Caki2 (cell line): ENCODE measurements around the gene SV2C. TPM values are rescaled to one million over a fixed set of nuclear protein-coding genes. Genes with fewer than 3 reads are reported as not detected.

Source experiments
- DNase-seq: peaks from one replicate; pipeline ENCODE4 v3.0.0-alpha.2; 2015; ENCODE audit warnings: low read depth
- in situ Hi-C: cut with HindIII; loops from 2 replicates; pipeline ENCODE4 v1.10.0; 2016; ENCODE audit warnings: low sequenced_read_pairs, low pct_unique_long_range_greater_than_20kb, mixed read lengths
- total RNA-seq: library from RNA; depleted of rRNA; stranded (reverse); fragments of >200 nt; shearing (Covaris generic); gene quantifications from 2 replicates; pipeline ENCODE4 v1.2.3, GENCODE V29; 2014; ENCODE audit warnings: low replicate concordance

Gene SV2C
- total RNA-seq, 1 experiment from 2014 or later: not detected

DNA sequence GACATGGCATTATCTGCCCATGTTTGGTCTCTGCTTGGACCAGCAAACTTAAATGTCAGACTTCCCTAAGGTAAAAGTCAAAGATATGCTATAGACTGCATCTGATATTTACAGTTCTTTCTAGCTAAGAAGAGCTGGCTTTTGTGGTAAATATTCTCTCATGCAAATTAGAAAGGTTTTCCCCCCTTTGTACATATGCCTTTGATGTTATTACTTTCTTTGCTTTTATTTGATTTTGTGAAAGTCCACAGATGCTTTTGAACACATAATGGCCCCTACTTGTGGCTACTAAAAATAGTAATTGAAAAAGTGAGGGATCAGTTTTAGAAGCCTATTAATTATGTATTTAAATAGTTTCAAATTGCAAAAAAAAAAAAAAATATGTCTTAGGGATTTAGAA is 104.2 kb downstream of the SV2C start:
- in situ Hi-C loops: no loop called here
- DNase-seq: no peak

DNA sequence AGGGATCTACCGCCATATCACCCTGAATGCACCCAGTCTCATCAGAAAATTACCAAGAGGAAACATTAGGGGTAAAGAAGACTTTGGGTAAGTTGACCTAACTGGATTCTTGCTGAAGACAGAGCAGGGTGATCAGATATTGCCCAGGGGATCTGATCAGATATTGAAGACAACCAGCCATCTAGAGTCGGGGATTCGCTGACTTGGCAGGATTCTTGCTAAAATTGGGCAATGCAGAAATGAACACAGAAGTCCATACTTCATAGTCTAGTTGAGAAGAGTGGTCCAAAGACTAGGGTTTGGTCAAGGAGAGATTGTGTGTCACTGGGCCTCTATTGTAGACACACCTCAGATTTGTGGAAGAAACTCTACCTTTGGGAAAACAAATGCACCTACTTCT is 107.2 kb downstream of the SV2C start:
- in situ Hi-C loops: no loop called here
- DNase-seq: no peak

DNA sequence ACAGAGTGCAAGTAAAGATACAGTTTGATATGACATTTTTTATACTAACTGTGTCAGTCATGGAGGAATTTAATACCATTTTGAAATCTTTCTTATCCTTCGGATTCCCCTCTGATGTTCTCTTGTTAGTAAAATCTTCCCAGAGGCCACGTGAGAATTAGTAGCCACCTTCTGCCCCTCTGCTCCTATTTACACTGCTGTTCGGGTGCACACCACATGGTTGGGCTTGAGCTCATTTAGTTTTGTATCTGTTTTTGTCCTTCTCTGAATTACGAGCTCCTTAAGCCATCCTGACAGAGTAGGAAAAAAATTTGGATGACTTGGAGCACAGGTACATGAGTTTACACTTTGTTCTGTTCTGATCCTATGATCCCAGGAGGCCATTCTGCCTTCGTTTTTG is 109.7 kb downstream of the SV2C start:
- in situ Hi-C loops: no loop called here

DNA sequence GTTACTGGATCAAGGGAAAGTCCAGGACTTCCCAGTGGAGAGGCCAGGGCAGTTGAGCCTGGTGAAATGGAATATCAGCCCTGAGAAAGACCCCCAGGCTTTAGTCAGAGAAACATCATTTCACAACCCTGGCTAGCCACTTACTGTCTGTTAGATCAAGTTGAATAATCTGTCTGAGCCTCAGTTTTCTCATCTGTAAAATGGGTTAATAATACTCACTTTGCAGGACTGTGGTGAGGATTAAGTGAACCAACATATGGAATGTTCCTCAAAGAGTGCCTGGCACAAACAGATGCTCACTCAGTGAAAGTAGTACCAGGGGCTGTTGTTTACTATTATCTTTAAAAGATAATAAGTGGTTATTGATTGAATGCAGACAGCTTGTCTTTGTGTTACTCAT is 110.5 kb downstream of the SV2C start:
- no peak for DNase-seq
- in situ Hi-C loops: no loop called here

More for the DNA sequence above, 109.7 kb downstream of the SV2C start:
- DNase-seq: no peak

DNA sequence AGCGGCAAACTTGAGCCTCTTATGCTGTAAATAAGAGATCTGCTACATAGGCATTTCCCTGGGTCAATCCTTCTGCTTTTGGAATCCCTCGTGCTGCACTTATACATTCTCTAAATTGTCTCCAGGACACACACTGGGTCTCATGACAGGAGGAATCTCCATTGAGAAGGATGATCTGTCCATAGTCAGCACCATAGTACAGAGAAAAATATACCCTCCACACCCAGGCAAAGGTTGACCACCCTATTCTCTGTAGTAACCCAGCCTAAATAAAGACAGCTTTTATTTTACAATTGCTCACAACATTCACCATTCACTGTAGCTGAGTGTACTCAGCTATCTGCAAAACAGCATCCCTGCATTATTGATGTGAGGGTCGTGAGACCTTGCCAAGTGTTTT is 111.2 kb downstream of the SV2C start:
- in situ Hi-C loops: no loop called here

DNA sequence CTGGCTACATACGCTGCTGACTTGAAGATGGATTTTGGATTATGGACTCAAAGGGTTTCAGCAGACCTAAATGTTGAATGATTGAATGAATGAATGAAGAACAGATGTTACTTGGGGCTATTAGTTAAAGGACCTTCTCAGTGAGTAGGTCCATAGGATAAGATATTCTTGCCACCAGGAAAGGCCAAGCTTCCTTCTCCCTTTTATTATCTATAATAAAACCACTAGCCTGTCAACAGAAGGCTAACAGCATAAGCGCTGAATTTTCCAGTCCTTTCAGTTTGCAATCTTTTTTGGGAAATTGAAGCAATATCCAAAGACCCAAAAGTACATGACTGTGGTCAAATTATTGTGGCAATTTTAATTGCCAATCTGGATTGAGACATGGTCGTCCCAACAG is 113.3 kb downstream of the SV2C start:
- no peak for DNase-seq
- in situ Hi-C loops: no loop called here

More for the DNA sequence above, 111.2 kb downstream of the SV2C start:
- DNase-seq: no peak

DNA sequence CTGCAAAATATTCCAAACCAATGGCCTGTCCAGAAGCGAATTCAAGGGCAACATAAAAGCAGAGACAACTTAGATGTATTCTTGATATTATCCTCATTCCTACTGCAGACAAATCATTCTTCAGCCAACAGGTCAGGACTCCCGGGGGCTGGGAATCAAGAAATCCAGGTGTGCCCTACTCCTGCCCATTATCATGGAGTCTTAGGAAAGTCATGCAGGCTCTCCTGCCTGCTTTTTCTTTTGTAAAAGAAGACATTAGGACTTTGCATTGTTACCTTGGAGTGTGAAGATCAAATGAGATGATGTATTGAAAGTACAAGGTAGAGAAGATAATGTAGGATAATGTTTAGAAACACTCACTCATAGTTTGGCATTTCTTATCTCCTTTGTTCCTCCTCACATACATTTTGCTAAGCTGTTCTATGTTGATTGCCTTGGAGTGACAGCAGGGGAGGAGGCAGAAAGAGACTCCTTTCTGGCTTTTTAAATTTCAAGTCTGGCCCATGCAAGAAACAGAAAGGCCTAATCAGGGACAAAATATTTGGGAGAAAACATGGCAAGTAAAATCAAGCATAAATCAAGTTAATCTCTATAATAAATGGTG is 113.8 kb downstream of the SV2C start:
- in situ Hi-C loops: no loop called here
- no peak for DNase-seq

DNA sequence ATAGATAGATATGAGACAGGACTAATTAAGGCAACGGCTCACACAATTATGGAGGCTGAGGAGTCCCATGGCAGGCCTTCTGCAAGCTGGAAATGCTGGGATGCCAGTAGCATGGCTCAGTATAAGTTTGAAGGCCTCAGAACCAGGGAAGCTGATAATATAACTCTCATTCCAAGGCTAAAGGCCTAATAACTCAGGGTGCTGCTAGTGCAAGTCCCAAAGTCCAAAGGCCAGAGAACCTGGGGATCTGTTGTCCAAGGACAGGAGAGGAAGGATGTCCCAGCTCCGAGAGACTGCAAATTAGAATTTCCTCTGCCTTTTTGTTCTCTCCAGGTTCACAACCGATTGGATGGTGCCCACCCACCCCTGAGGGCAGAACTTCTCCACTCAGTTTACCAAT is 114.5 kb downstream of the SV2C start:
- DNase-seq: no peak
- in situ Hi-C loops: no loop called here

DNA sequence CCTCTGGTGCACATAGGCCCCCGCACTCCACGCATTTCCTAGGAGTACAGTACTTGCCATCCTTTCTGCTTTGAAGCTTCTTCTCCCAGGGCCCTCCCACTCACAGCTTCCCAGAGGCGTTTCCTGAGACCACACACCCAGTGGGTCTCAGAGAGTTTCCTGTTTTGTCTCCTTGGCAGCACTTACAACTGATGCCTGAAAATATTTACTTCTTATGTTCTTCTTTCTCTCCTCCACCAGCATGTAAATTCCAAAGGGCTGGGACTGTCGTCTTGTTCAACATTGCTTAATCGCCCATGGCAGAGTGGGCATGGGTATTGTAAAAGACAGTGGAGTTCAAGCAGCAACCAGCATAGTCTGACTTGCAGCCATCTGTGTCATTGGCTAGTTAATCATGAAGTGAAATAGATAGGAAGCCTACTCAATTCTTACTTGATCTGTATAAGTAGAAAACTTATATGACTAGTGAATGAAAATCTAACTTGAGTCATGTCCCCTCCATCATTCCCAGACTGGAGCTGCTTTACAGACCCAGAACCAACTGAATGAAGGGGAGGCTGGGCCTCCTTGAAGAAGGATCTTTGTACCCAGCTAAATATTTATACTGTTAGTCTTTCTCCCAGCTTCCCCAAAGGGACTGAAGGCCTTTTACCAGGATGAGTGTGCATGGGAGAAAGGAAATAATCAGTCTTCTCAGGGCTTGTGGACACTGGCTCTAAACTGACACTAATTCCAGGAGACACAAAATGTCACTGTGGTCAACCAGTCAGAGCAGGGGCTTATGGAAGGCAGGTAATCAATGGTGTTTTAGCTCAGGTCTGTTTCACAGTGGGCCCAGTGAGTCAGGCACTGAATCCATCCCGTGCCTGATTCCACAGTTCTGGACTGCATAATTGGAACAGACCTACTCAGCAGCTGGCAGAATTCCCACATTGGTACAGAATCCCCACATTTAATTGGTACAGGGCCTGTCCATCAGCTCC is 116.4 kb downstream of the SV2C start:
- no peak for DNase-seq
- in situ Hi-C loops: no loop called here

DNA sequence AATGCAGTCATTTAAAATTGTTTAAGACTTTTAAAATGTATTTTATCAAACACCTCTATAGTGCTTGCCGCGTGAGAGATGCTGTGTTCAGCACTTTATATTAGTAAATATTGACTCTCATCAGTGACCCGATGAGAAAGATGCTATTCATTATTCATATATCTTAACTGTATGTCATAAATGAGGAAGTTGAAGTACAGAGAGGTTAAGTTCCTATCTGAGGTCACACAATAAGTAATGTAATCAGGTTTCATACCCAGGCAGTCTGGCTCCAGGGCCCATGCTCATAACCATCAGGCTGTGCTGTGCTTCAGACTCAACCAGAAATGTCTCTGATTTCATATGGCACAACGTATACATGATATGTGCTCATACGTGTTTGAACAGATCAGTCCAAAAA is 119.0 kb downstream of the SV2C start:
- in situ Hi-C loops: no loop called here
- no peak for DNase-seq

DNA sequence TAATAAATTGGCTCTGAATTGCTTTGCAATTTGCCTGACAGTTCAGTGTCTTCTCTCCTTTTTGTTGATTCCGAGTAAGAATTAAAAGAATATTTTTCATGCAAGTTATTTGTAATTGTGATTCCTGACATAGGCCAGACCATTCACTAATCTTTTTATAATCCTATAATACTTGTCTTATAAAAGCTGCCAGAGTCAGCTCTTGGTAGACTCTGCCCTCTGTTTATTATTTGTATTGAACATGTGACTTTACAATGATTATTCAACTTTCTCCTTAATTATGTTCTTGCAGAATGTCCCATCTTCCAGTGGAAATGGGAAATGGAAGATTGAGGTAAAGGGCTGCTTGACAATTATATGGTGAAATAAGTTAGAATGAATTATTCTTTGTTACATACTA is 121.0 kb downstream of the SV2C start:
- DNase-seq: no peak
- in situ Hi-C loops: no loop called here

DNA sequence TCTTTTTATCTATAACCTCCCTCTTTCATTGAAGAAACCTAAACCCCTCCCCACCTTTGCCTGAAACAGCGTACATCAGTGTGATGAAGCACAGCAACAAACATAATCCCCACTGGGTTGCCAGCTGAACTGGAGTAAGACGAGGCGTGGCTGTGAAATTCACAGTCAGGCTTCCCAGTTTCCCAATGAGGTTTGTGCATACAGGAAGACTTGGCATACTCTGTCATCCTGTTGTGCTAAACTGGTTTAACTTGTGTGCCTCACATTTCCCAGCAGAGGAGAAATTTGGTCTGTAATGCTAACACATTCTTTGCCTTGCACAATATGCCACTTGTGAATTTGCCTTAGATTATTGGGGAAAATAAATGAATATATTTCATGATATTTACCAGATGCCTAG is 121.5 kb downstream of the SV2C start:
- in situ Hi-C loops: no loop called here
- DNase-seq: no peak

DNA sequence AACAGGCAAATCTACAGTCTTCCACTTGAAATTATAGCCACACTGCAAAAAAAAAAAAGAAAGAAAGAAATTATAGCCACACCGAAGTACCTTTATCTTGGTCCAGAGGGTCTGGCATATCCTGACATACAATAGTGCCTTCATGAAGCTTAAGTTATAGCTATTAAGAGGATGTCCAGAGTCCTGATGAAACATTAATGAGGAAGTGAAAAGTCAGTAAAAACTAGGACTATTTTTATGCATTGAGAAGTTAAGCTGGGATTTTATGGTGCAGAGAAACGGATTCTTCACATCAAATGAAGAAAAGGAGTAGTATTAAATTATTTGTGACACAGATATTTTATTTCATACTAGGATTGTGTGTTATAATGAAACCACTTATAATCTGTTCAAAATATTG is 123.9 kb downstream of the SV2C start:
- in situ Hi-C loops: no loop called here

DNA sequence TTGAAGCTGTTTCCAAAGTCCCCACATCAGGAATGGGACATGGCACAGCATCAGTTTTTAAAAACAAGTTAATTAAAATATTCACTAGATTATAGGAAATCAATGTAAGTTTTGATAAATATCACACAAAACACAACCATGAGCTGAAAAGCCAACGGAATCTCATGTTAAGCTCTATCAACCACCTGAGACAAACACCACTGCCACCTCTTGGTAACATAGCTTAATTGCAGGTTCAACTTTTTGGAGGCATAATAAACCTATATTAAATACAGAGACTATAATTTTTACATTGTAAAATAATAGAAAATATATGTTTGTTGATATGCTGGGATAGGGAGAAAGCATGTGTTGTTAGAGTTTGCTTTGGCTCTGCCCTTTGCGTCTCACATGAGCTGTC is 126.1 kb downstream of the SV2C start:
- in situ Hi-C loops: no loop called here
- DNase-seq: no peak

More for the DNA sequence above, 123.9 kb downstream of the SV2C start:
- no peak for DNase-seq

DNA sequence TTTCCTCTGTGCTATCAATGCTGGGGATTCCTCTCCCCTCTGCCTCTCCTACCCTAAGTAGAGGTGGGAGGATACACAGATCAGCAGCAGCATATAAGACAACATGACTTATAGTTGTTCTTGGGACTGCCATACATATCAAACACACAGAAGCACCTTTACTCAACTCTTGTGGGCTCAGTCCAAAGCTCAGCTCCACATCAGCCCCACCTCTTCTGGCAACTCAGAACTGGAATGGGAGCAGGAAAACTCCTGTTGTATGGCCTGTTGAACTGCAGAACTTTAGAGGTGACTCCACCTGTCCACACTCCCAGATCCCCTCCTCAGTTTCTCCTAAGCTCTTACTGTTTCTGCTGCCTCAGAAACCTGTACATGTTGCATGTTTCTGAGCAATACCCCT is 127.8 kb downstream of the SV2C start:
- no peak for DNase-seq
- in situ Hi-C loops: no loop called here

DNA sequence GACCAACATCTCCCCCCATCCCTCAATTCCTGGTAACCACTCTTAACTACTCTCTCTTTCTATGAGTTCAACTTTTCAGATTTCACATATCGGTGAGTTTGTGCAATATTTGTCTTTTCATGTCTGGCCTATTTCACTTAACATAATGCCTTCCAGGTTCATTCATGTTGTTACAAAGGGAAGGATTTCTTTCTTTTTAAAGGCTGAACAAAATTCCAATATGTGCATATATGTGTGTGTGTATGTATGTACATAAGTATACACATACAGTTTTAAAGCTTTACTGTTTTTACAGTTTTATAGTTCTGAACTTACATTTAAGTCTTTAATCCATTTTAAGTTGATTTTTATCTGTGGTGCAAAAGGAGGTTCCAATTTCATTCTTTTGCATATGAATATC is 130.7 kb downstream of the SV2C start:
- no peak for DNase-seq
- in situ Hi-C loops: no loop called here

DNA sequence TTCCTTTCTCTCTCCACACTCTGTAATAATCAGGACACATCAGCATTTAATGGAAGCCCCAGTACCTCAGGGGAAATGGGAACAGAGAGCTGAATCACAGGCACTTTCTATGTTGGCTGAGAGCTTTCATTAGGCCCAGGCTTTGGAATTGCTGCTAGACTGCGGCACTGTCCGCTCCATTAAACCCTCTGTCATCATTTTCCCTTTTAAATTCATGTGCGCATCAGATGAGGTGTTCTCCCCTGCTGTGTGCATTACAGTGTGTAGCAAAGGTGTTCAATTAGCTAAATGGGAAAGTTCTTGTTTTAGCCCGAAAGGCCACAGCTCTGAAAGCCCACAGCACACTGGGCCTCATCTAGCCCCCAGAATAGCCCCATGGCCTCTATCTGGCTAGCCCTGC is 133.6 kb downstream of the SV2C start:
- in situ Hi-C loops: no loop called here
- DNase-seq: no peak

DNA sequence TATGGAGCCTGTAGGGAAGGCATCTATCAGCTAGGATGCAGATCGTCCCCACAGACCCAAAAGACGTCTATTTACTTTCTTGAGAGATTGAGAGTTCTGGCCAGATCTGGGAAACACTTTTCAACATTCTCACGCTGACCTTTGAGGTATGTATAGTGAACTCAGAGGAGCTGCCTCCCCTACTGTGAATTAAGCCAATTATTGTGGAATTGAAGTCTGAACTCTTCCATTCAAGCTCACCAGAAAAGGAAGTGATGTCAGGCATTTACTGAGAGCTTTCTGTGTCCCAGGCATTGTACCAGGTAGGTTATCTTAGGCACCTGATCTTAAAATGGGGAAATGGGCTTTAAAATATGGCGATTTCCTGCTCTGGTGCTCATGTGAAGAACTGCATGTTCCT is 136.5 kb downstream of the SV2C start:
- no peak for DNase-seq
- in situ Hi-C loops: no loop called here

DNA sequence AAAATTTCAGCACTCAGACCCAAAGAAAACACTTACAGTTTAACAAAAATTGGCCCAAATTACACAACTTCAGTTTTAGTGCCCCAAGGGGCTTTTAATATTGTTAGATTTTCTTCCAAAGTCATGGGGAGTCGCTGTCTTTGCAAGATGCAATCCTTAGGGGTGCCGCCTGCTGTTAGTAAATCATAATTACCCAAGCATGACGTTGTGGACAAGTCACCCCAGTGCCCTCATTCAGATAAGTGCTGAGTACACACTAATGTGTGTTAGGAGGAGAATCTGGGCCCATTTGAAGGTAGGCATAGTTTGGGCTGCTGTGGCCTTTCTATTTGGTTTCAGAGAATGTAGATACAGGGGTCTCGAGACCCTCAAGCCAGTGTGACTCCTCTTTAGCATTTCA is 138.1 kb downstream of the SV2C start:
- no peak for DNase-seq
- in situ Hi-C loops: no loop called here

DNA sequence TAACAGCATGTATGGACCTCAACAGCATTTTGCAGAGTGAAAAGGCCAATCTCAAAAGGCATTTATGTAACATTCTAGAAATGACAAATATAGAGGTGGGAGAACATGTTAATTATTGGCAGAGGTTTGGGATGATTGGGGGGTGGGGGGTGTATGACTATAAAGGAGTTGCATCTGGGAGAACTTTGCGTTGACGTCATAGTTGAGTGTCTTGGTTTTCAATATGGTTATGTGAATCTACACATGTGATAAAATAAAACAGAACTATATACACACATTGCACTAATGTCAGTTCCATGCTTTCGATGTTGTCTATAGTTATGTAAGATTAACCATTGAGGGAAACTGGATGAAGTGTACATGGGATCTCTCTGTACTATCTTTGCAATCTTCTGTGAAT is 139.1 kb downstream of the SV2C start:
- DNase-seq: no peak
- in situ Hi-C loops: no loop called here
